RWPE2 (cell line): ENCODE results near the gene HNRNPLL.

Experiments
- ATAC-seq: fragments of 200-7000 bp; cut with Tn5 transposase; 3 replicates; pipeline ENCODE4 v1.9.1; 2021; ENCODE audit warnings: low read depth
- DNase-seq: peaks from one replicate; pipeline ENCODE4 v3.0.0-alpha.2; 2020; ENCODE audit warnings: low spot score
- H3K27ac ChIP-seq: fragments of 450-650 bp; 2 replicates; pipeline ENCODE4 v1.5.1; 2017; ENCODE audit warnings: mild to moderate bottlenecking; ENCODE audit not compliant: poor library complexity, severe bottlenecking
- H3K27me3 ChIP-seq: fragments of 250-450 bp; sonication (Bioruptor Pico); 2 replicates; pipeline ENCODE4 v1.5.1; 2021; ENCODE audit warnings: mild to moderate bottlenecking, moderate library complexity; ENCODE audit not compliant: insufficient read depth, poor library complexity, severe bottlenecking
- H3K36me3 ChIP-seq: fragments of 250-450 bp; sonication (Bioruptor Pico); 2 replicates; pipeline ENCODE4 v1.5.1; 2020; ENCODE audit warnings: low read depth, mild to moderate bottlenecking, moderate library complexity
- H3K4me1 ChIP-seq: fragments of 250-450 bp; sonication (Bioruptor Pico); 2 replicates; pipeline ENCODE4 v1.5.1; 2021; ENCODE audit warnings: mild to moderate bottlenecking, moderate library complexity; ENCODE audit not compliant: insufficient read depth, poor library complexity, severe bottlenecking
- H3K4me3 ChIP-seq: fragments of 250-450 bp; sonication (Bioruptor Pico); 2 replicates; pipeline ENCODE4 v1.5.1; 2021; ENCODE audit warnings: mild to moderate bottlenecking, moderate library complexity; ENCODE audit not compliant: severe bottlenecking
- H3K9me3 ChIP-seq: fragments of 250-450 bp; sonication (Bioruptor Pico); 2 replicates; pipeline ENCODE4 v1.5.1; 2021; ENCODE audit warnings: mild to moderate bottlenecking, moderate library complexity; ENCODE audit not compliant: severe bottlenecking
- TF ChIP-seq, protein P1 (sequence below): fragments of 450-650 bp; IDR thresholded peaks from one replicate; pipeline ENCODE4 v1.5.1; 2017; ENCODE audit warnings: mild to moderate bottlenecking, moderate library complexity; ENCODE audit not compliant: poor library complexity, severe bottlenecking

HNRNPLL gene

DNA sequence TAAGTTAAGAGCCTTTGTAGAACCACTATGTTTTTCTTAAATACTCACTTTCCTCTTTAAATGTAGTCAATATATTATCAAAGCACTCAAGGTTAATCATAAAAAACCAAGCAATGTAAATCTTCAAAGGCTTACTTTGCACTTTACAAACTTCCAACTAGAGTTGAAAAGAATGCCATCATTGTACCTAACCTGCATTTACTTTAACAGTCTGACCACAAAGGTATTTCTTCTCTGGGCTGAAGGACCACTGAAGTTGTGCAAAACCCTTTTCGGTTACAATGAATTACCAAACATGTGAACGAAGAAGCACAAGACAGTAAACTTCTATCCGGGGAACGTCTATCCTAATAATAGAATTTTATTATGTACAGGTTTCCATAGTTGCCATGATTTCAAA lies 3.0 kb downstream of the HNRNPLL start:
- H3K27me3 ChIP-seq, result no peaks in the 10 kb centered on the region
- H3K36me3 ChIP-seq, result no peaks in the 10 kb centered on the region
- TF ChIP-seq, protein P1, sequence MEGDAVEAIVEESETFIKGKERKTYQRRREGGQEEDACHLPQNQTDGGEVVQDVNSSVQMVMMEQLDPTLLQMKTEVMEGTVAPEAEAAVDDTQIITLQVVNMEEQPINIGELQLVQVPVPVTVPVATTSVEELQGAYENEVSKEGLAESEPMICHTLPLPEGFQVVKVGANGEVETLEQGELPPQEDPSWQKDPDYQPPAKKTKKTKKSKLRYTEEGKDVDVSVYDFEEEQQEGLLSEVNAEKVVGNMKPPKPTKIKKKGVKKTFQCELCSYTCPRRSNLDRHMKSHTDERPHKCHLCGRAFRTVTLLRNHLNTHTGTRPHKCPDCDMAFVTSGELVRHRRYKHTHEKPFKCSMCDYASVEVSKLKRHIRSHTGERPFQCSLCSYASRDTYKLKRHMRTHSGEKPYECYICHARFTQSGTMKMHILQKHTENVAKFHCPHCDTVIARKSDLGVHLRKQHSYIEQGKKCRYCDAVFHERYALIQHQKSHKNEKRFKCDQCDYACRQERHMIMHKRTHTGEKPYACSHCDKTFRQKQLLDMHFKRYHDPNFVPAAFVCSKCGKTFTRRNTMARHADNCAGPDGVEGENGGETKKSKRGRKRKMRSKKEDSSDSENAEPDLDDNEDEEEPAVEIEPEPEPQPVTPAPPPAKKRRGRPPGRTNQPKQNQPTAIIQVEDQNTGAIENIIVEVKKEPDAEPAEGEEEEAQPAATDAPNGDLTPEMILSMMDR, result no peak
- H3K27ac ChIP-seq, result no peak overlapping the region
- DNase-seq, result no peak
- no peak for ATAC-seq
- H3K4me1 ChIP-seq, result peaks cover 20% of the 10 kb centered on the region
- no peaks in the 10 kb centered on the region for H3K9me3 ChIP-seq
- peak overlapping the region; percentile 88 for H3K4me3 ChIP-seq

DNA sequence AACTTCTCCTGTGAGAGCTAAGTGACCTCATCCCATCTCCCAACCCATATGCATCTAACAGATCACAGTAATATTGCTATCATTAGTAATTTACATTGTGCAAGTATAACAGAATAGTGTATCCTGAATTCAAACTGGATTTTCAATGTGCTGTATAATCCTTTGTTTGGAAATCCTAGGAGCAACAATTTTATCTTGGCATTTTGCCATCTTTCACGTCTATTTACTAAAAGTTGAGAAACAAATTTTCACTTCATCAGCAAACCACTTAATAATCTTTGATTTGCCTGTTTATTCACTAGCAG lies 3.8 kb downstream of the HNRNPLL start:
- ATAC-seq (no peak), DNase-seq (no peak)
- Histone ChIP-seq H3K4me3 (no peak overlapping the region), H3K9me3 (no peaks in the 10 kb centered on the region), H3K27ac (no peak overlapping the region), H3K27me3 (no peaks in the 10 kb centered on the region), H3K4me1 (peaks cover 27% of the 10 kb centered on the region), H3K36me3 (no peaks in the 10 kb centered on the region)
- TF ChIP-seq, protein P1, result no peak

DNA sequence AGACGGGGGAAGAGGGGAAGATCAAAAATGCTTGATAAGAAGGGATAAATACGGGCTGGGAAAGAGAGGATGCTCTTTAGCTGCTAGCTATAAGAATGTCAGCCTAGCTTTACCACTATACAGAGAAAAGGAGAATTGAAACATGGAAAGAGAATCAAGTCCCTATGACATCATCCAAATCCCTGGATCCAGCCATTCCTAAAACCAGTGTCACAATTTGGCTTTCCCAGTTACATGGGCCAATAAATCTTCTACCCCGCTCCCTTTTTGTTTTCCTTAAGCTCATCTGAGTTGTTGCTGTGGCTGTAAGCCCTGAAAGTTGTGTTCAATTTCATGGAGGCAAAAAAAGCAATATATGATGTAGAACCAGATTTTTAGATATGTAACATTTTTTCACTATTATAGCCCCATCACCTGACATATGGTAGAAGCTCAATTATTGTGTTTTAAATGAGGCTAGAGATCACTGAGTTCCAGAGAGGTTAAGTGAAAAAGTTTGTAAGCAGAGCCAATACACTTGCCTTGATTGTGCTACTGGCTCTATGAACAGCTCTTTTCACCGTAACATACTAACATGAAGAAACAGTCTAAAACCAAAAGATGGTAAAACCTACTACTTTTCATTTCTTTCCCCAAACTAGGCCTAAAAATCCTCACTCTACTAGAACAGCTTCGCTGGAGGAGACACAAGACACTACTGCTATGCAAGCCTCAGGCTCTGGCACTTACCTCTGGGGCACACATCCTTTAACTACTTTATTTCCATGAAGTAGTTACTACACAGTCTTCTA lies 4.3 kb downstream of the HNRNPLL start:
- DNase-seq, result no peak
- Histone ChIP-seq H3K27me3 (no peaks in the 10 kb centered on the region), H3K9me3 (no peaks in the 10 kb centered on the region), H3K4me3 (no peak overlapping the region), H3K4me1 (peaks cover 28% of the 10 kb centered on the region), H3K27ac (no peak overlapping the region), H3K36me3 (no peaks in the 10 kb centered on the region)
- ATAC-seq, result no peak
- TF ChIP-seq, protein P1, result no peak

DNA sequence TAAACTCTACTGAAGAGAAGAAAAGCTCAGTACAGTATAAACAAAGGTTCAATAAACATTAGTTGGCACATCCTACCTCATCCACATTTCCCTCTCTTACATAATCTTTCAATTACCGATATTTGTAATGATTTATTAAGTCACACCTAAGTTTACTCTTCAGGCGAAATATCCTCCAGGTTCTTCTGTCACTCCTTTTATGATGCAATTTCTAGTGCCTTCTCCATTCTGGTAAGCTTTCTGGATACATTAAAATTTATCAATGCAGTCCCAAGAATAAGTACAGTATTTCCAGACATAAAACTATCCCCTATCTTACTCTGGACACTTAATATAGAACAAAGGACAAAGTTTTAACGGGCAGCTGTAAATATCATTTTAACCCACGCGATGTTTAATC lies 5.6 kb downstream of the HNRNPLL start:
- H3K36me3 ChIP-seq, result no peaks in the 10 kb centered on the region
- DNase-seq (no peak), ATAC-seq (no peak)
- no peaks in the 10 kb centered on the region for H3K27me3 ChIP-seq
- peaks cover 39% of the 10 kb centered on the region for H3K4me1 ChIP-seq
- TF ChIP-seq, protein P1, result no peak
- no peak overlapping the region for H3K27ac ChIP-seq
- H3K4me3 ChIP-seq, result no peak overlapping the region
- no peaks in the 10 kb centered on the region for H3K9me3 ChIP-seq

DNA sequence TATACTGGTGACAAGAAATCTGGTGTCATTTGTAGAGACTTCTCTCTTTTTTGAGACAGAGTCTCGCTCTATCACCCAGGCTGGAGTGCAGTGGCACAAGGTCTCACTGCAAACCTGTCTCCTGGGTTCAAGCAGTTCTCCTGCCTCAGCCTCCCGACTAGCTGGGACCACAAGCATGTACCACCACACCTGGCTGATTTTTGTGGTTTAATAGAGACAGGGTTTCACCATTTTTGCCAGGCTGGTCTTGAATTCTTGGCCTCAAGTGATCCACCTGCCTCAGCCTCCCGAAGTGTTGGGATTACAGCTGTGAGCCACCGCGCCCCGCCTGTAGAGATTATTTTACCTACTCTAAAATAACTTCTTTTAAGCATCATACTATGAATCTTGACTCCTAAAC lies 6.5 kb downstream of the HNRNPLL start:
- Histone ChIP-seq H3K27ac (no peak overlapping the region), H3K4me3 (no peak overlapping the region), H3K27me3 (no peaks in the 10 kb centered on the region), H3K4me1 (peaks cover 39% of the 10 kb centered on the region), H3K9me3 (no peaks in the 10 kb centered on the region), H3K36me3 (peaks cover 4% of the 10 kb centered on the region)
- ATAC-seq (no peak), DNase-seq (no peak)
- TF ChIP-seq, protein P1, result no peak
